Esophagus squamous epithelium (tissue), 5 donors: Measurements from ENCODE around the gene NOL9. TPM values are rescaled to one million over a fixed set of nuclear protein-coding genes. Genes with fewer than 3 reads are reported as not detected.

Experiments used
- DNase-seq: peaks from one replicate; lab custom pipeline; 2025; lab: John Stamatoyannopoulos, UW
- H3K27ac ChIP-seq, 4 donors: fragments of 200-600 bp; sonication (generic); one replicate each; pipeline ENCODE4 v1.5.1; 2016 to 2019; ENCODE audit warnings: mild to moderate bottlenecking in 1 of 4
- H3K27me3 ChIP-seq, 4 donors: fragments of 200-600 bp; sonication (generic); 1 replicate in 3 of 4; 2 replicates in 1 of 4; pipeline versions ENCODE4 v1.5.1 to v1.6.0; 2017 to 2021; ENCODE audit warnings: antibody characterized with exemption in 1 of 4
- H3K36me3 ChIP-seq, 3 donors: fragments of 200-600 bp; sonication (generic); one replicate each; pipeline ENCODE4 v1.5.1; 2016 to 2019
- H3K4me1 ChIP-seq, 3 donors: fragments of 200-600 bp; sonication (generic); one replicate each; pipeline ENCODE4 v1.5.1; 2017 to 2019
- H3K4me3 ChIP-seq, 4 donors: fragments of 200-600 bp; sonication (generic); 1 replicate in 3 of 4; 2 replicates in 1 of 4; pipeline ENCODE4 v1.5.1; 2016 to 2019; ENCODE audit warnings: mild to moderate bottlenecking in 2 of 4, moderate library complexity in 1 of 4
- H3K9me3 ChIP-seq, 3 donors: fragments of 200-600 bp; sonication (generic); one replicate each; pipeline ENCODE4 v1.5.1; 2016 to 2019
- POLR2A ChIP-seq, 4 donors: fragments of 450-650 bp; IDR thresholded peaks; one replicate each; pipeline ENCODE4 v1.6.1; 2017; ENCODE audit warnings: antibody characterized with exemption in 4 of 4, mild to moderate bottlenecking in 4 of 4, moderate library complexity in 3 of 4
- WGBS, 2 donors: methylation state at CpG; one replicate each; pipeline ENCODE4 v1.1.5; 2018; 5-methylcytosine and 5-hydroxymethylcytosine counted together
- intact Hi-C: fragments of 100-400 bp; cut with DNase I; formaldehyde crosslinking; loops from one replicate; pipeline ENCODE4 v1.15.0; 2022
- total RNA-seq, 4 donors: library from RNA; depleted of rRNA; stranded (reverse); fragments of >200 nt; gene quantifications; one replicate each; pipeline ENCODE4 v1.1.0, GENCODE V29; 2016
- TF ChIP-seq, protein P1 (sequence below), 6 experiments: fragments of 450-650 bp in 4 of 6; fragments of 200-600 bp in 2 of 6; sonication (generic) in 2 of 6; IDR thresholded peaks; one replicate each; pipeline ENCODE4 v1.5.1; 2016 to 2019; ENCODE audit warnings: antibody characterized with exemption in 6 of 6, mild to moderate bottlenecking in 4 of 6, moderate library complexity in 4 of 6
- donor health status: DM: yes; HTN: yes; CAD: no.

The NOL9 gene
- total RNA-seq, 4 donors from 2014 or later = 13.0 to 36.4 (median 22.3) TPM

DNA sequence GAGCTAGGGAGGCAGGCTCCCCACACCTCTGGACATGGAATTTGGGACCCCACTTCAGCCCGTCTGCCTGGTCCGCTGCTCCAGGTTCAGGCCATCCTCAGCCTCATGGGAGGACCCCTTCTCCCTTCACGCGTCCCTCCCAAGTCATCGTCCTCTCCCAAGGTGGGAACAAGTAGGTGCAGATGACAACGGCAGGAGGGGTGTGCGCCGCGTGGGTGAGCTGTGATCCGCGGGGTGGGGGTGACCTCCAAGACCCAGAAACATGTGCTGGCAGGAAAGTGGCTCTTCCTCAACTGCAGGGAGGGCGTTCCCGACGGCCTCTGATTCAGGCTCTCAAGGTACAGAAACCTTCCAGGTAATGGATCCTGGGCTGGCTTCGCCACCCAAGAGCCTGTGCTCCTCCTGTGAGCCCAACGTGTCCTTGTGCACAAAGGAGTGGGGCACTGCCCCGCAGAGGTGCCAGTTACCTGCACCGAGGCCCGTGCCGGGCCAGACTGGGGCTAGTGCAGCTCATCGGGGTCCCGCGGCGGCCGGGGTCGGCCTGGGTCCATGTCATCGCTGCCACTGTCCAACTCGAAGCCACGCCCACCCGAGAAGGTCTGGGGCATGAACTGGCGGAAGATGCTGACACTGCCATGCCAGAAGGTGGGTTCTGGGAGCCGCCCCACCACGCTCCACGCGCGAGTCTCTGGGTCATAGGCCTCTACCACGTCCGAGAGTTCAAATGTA is 38.7 kb upstream of the NOL9 start:
- Histone ChIP-seq H3K9me3 (no peaks in the 10 kb centered on the region), H3K36me3 (peaks cover 75 to 100% (median 82%) of the 10 kb centered on the region in 3 donors), H3K27me3 (no peaks in the 10 kb centered on the region), H3K27ac (peak overlapping the region in 1 of 4 donors; percentile 37), H3K4me3 (no peak overlapping the region), H3K4me1 (peaks cover 49 to 96% (median 50%) of the 10 kb centered on the region in 3 donors)
- TF ChIP-seq, protein P1, sequence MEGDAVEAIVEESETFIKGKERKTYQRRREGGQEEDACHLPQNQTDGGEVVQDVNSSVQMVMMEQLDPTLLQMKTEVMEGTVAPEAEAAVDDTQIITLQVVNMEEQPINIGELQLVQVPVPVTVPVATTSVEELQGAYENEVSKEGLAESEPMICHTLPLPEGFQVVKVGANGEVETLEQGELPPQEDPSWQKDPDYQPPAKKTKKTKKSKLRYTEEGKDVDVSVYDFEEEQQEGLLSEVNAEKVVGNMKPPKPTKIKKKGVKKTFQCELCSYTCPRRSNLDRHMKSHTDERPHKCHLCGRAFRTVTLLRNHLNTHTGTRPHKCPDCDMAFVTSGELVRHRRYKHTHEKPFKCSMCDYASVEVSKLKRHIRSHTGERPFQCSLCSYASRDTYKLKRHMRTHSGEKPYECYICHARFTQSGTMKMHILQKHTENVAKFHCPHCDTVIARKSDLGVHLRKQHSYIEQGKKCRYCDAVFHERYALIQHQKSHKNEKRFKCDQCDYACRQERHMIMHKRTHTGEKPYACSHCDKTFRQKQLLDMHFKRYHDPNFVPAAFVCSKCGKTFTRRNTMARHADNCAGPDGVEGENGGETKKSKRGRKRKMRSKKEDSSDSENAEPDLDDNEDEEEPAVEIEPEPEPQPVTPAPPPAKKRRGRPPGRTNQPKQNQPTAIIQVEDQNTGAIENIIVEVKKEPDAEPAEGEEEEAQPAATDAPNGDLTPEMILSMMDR (IDR thresholded peaks at IDR 0.05) = no peak
- TF ChIP-seq POLR2A (IDR thresholded peaks at IDR 0.05) = no peak
- 73 to 100% methylated on average over 2 to 9 of the region's 38 CpGs for WGBS, 2 donors
- no peak for DNase-seq
- intact Hi-C loops = no loop called here

DNA sequence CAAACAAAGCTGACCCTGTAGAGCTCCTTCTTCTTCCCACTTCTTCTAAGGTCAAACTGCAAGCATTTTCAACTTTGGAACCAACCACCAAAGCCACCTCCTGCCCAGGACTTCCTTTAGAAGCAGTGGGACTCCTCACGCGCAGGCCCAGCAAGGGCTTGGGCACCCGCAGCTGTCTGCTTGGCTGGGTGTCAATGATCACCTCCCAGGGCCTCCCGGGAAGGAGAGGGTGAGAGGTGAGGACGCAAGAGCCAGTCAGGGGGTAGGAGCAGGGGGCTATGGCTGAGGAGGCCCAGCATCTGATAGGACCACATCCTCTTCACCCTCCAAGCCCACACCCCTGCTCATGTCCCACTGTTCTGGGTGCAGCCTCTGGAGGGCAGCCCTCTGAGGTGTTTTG is 38.1 kb upstream of the NOL9 start:
- H3K4me3 ChIP-seq = no peak overlapping the region
- WGBS, 2 donors = 58 to 60% methylated on average over 1 to 4 of the region's 5 CpGs
- intact Hi-C loops = no loop called here
- peaks cover 69 to 97% (median 77%) of the 10 kb centered on the region in 3 donors for H3K36me3 ChIP-seq
- no peak for DNase-seq
- H3K9me3 ChIP-seq = no peaks in the 10 kb centered on the region
- peak overlapping the region in 1 of 4 donors; percentile 37 for H3K27ac ChIP-seq
- H3K27me3 ChIP-seq = no peaks in the 10 kb centered on the region
- H3K4me1 ChIP-seq = peaks cover 49 to 96% (median 50%) of the 10 kb centered on the region in 3 donors
- TF ChIP-seq, protein P1 (IDR thresholded peaks at IDR 0.05) = no peak
- no peak for TF ChIP-seq POLR2A (IDR thresholded peaks at IDR 0.05)

DNA sequence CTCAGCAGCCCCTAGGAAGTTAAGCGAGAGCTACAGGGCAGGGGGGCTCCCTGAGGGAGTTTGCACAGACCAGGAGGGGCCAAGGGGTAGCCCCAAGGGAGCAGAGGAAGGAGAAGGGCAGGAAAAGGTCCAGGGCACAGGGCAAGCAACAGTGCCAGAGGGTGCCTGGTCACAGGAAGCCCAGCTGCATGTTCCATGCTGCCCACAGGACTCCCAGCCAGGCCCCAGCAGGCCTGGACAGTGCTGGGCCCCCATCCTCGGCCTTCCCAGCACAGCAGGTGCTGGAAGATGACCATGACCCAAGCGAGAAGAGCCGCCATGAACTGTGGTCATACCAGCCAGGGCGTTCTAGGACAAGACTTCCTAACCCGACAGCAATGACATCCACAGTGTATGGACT is 37.3 kb upstream of the NOL9 start:
- no peaks in the 10 kb centered on the region for H3K27me3 ChIP-seq
- no peak for DNase-seq
- peak overlapping the region in 2 of 4 donors; percentile 28 to 37 for H3K27ac ChIP-seq
- no peaks in the 10 kb centered on the region for H3K9me3 ChIP-seq
- H3K4me3 ChIP-seq = no peak overlapping the region
- WGBS, 2 donors = 68 to 80% methylated on average over 2 to 4 of the region's 6 CpGs
- H3K36me3 ChIP-seq = peaks cover 61 to 90% (median 70%) of the 10 kb centered on the region in 3 donors
- intact Hi-C loops = no loop called here
- TF ChIP-seq, protein P1 (IDR thresholded peaks at IDR 0.05) = no peak
- peaks cover 49 to 96% (median 50%) of the 10 kb centered on the region in 3 donors for H3K4me1 ChIP-seq

DNA sequence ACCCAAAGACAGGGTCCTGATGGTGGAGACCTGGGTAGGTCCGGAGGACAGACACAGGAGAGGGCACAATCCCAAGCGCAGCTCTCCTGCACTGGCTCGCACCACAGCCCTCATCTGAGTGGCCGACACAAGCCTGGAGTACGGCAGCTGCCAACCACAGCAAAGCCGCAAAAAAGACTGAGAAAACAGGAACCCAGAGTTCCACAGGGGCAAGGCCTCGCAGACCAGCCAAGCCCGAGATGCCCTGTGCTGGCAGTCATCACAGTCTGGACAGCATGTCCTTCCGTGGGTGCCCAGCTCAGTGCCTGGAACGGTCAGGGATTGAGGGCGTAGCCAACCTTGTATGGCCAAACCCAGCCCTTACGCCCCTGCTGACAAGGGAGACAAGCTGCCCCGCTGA is 36.9 kb upstream of the NOL9 start:
- H3K27ac ChIP-seq = peak overlapping the region in 2 of 4 donors; percentile 28 to 37
- H3K4me1 ChIP-seq = peaks cover 50 to 96% (median 50%) of the 10 kb centered on the region in 3 donors
- DNase-seq = no peak
- no peaks in the 10 kb centered on the region for H3K9me3 ChIP-seq
- H3K27me3 ChIP-seq = no peaks in the 10 kb centered on the region
- no peak overlapping the region for H3K4me3 ChIP-seq
- peaks cover 59 to 90% (median 70%) of the 10 kb centered on the region in 3 donors for H3K36me3 ChIP-seq
- WGBS, 2 donors = 62 to 87% methylated on average over 3 to 8 of the region's 13 CpGs
- intact Hi-C loops = no loop called here
- TF ChIP-seq, protein P1 (IDR thresholded peaks at IDR 0.05) = no peak
- TF ChIP-seq POLR2A (IDR thresholded peaks at IDR 0.05) = no peak

DNA sequence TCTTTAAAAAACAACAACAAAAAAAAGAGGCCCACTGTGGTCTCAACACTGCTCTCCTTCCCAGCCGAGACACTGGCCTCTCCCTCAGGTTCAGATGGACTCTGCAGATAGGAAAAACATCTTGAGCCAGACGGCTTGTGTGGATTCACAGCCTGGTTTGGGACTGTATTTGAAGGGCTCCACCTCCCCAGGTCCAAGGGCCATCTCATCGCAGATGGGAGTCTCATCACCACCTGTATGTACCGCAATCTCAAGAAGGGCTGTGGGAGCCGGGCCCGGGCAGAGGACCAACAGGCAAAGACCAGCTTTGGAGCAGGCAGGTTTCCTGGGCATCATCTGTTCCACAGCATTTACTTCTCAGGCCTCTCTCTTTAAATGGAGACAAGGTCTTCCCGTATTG is 35.7 kb upstream of the NOL9 start:
- intact Hi-C loops = no loop called here
- Histone ChIP-seq H3K27me3 (no peaks in the 10 kb centered on the region), H3K4me1 (peaks cover 42 to 96% (median 42%) of the 10 kb centered on the region in 3 donors), H3K27ac (peak overlapping the region in 1 of 4 donors; percentile 78), H3K36me3 (peaks cover 48 to 80% (median 59%) of the 10 kb centered on the region in 3 donors), H3K4me3 (no peak overlapping the region), H3K9me3 (no peaks in the 10 kb centered on the region)
- DNase-seq = no peak
- TF ChIP-seq, protein P1 (IDR thresholded peaks at IDR 0.05) = no peak
- TF ChIP-seq POLR2A (IDR thresholded peaks at IDR 0.05) = no peak
- WGBS, 2 donors = 76 to 86% methylated on average over 6 to 7 of the region's 7 CpGs
